NCI-H2107 (cell line): ENCODE measurements around the gene LY6G5B.

Experiments used
- DNase-seq: peaks from one replicate; lab custom pipeline; 2025; lab: John Stamatoyannopoulos, UW

The LY6G5B gene

GRCh38 chr6:31715022-31715958 is 45.5 kb downstream of the LY6G5B start, which contains the start of gene LY6G6D:
Gene LY6G6D, plus strand, starts transcription at chr6:31715348. Its CDS starts 8 bp downstream, at chr6:31715356.
- no peak for DNase-seq

GRCh38 chr6:31717499-31718222 is 47.9 kb downstream of the LY6G5B start:
- DNase-seq, result no peak

GRCh38 chr6:31718265-31718664 is 48.5 kb downstream of the LY6G5B start:
- no peak for DNase-seq

GRCh38 chr6:31719001-31719400 is 49.2 kb downstream of the LY6G5B start:
- DNase-seq, result no peak

GRCh38 chr6:31720196-31720770 is 50.5 kb downstream of the LY6G5B start:
- no peak for DNase-seq

GRCh38 chr6:31721351-31722020 is 51.7 kb downstream of the LY6G5B start, which contains the start of gene LY6G6C:
Gene LY6G6C, minus strand, starts transcription at chr6:31721746. Its CDS starts 67 bp downstream, at chr6:31721679.
- DNase-seq, result no peak

- DNase-seq, result no peak
These were observed 52.4 kb downstream of the LY6G5B start for GRCh38 chr6:31722173-31722572.
